GM21526 (cell line): Measurements from ENCODE around the gene UNC13A.

Experiments used
- ATAC-seq: cut with Tn5 transposase; IDR thresholded peaks from one replicate; pipeline ENCODE4 v1.9.1; 2021; ENCODE audit warnings: moderate library complexity; ENCODE audit not compliant: unreplicated experiment, low FRiP score

The UNC13A gene

GRCh38 chr19:17632577-17632976 is 55.6 kb downstream of the UNC13A start:
- no peak for ATAC-seq

DNA sequence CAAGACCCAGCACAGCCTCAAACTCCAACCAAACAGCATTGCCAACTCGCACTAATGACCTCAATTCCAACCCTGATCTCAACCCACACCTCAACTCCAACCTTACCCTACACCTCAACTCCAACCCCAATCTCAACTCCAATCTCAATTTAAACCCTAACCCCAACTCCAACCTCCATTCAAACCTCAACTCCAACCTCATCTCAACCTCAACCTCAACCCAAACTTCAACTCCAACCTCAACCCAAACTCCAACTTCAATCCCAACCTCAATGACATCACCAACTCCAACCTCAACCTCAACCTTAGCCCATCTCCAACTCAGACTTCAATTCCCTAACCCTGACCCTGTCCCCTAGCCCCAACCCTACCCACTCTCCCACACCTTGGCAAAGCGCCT is 58.4 kb downstream of the UNC13A start:
- ATAC-seq, result no peak

GRCh38 chr19:17627921-17628320 is 60.2 kb downstream of the UNC13A start:
- ATAC-seq, result no peak

- no peak for ATAC-seq
Observed at GRCh38 chr19:17627161-17627560, 61.0 kb downstream of the UNC13A start.

GRCh38 chr19:17626456-17627015 is 61.6 kb downstream of the UNC13A start:
- no peak for ATAC-seq

DNA sequence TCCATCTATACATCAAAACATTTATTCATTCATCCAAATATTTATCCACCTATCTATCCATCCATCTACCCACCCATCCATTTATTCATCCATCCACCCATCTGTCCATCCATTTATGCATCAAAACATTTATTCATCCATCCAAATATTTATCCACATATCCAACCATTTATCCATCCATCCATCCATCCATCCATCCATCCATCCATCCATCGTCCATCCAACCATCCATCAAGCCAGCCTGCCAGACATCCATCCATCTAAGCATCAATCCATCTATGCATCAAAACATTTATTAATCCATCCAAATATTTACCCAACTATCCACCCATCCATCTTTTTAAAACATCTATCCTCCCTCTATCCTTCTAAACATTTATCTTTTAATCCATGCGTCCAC is 62.2 kb downstream of the UNC13A start:
- ATAC-seq, result no peak

GRCh38 chr19:17625043-17625442 is 63.1 kb downstream of the UNC13A start:
- no peak for ATAC-seq

DNA sequence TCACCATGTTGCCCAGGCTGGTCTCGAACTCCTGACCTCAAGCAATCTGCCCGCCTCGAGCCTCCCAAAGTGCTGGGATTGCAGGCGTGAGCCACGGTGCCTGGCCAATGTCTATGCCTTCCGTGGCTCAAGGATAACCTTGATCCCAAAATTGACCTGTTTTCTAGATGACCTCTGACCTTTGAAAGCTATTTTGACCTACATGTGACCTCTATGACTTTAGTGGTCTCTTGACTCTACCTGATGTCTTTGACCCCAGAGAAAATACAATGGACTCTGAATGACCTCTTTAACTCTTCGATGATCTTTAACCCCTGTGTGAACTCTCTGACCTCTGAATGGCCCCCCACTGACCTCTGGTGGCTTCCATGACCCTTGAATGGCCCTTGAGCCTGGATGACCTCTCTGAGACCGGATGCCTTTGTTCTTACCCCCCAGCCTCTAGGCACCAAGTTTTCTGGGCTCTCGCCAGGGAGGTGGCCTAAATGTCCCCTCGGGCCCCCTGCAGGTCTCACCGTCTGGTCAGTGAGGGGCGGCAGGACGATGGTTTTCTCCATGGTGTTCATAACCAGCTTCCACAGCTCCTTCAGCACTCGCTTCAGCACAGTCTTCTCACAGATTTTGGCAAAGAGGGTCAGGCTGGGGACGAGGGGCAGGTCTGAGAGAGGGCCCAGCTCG is 63.7 kb downstream of the UNC13A start:
- ATAC-seq, result no peak

DNA sequence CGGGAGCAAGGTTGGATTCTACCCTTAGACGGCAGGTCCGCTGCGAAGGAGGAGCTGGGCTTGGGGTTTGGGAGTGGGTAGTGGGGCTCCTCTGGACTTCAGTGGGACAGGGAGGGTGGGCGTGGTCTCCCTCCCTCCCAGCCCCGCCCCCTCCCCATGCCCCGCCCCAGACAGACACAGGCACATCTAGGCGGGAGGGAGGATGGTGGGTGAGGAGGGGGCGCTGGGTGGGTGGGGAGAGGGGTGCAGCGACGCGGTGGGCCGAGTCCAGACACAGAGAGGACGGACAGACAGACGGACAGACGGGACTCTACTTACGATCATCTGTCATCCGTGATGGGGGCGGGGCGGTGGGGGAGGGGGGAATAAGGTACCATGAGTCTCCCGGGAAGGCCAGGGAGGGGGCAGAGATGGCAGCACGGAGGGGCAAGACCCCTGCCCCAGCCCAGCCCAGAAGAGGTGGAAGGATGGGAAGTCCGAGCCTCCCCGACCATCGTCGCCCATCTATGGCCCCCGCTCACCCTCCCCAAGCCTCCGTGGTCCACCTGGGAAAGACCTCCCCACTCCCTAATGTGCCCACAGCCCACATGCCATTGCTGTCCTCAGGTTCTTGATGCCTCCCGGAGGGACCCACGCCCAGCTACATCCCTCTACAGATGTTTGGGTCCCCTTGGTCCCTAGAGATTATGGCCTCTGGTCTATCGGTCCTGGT is 64.8 kb downstream of the UNC13A start:
- ATAC-seq, result no peak

GRCh38 chr19:17620696-17621095 is 67.5 kb downstream of the UNC13A start:
- ATAC-seq, result no peak

DNA sequence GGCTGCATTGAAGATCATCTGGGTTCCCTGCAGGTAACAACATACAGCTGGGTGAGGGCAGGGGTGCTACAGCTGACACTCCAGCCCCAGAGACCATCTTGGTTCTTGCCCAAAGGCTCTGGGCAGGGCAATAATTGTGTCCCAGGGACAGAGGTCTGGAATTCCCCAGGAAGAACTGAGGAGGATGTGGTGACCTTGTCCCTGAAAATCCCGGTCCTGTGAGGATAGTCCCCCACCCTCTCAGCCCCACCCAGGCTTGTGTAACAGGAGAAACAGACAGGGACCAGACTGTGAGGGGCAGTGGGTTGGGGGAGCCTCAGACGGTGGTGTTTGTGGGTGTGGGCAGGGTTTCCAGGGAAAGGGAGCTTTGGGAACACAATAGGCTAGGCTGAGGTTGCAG is 69.2 kb downstream of the UNC13A start:
- ATAC-seq, result no peak

DNA sequence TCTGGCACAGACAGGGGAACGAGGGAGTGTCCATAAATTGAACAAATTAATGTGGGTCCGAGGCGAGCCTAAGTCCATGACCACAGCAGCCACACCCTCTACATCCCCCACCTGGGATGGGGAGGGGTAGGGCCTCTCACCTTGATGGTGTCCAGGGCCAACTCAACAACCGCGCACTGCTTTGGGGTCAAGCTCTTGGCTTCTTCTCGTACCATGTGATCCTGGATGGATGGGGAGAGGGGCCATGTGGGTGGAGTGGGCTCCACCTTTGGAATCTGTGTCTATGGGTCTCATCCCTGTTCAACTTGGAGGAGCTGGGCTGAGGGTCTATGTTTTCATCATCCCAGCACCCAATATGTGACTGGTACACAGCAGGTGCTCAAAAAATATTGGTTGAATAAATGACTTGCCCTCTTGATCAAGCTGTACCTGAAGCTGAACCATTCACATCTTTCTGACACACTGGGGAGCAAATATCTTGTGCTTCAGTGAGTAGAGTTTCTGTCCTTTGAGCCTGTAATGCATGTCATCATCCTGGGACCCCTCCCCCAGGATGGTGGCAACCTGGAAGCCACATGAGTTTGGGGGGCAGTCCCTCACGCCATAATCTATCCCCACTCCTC is 69.8 kb downstream of the UNC13A start:
- no peak for ATAC-seq

DNA sequence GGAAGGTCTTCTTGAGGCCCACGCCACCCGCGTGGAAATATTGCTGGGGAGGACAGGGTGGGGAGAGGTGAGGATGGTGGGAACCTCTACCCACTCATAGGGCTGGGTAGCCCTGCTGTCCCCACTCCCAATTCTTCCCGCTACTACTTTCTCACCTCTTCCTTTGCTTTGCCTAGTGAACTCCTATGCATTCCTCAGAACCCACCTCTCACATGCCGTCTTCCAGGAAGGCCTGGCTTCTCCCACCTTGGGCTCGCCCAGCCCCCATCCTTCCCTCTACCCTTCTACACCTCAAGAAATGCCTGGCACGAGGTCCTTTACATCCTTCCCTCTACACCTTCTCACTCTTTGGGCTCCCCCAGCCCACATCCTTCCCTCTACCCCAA is 70.4 kb downstream of the UNC13A start:
- ATAC-seq, result no peak

DNA sequence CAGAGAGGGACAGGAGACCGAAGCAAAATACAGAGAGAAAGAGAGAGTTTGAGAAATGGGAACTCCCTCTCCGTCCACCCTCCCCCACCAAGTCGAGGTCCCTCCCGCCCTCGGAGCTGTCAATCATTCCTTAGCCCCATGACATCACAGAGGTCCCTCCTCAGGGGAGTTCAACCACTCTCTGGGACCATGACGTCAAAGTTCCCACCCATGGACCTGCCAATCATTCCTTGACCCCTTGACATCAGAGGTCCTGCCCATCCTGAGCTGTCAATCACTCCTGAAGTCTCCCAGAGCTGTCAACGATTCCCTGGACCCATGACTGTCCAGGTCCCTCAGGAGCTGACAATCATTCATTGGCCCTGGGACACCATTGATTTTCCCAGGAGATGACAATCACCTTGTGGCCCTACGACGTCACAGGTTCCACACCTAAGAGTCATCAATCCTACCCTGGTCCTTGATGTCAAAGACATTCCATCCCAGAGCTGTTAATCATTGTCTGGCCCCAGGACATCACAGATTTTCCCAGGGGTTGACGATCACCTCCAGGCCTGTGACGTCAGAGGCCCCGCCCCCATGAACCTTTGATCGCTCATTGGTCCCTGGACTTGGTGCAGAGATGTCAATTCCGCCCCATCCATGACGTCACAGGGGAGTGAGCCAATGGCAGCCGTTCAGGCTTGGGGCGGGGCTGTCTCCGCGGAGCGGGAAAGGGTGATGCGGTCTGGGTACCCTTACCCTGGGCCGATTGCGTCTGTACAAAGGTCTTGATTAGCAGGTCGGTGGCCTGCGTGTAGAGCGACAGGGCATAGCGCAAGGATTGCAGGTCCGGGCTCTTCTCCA is 71.0 kb downstream of the UNC13A start:
- no peak for ATAC-seq

- no peak for ATAC-seq
Observed at GRCh38 chr19:17616686-17616960, 71.5 kb downstream of the UNC13A start.

- ATAC-seq, result no peak
Observed at GRCh38 chr19:17615889-17616685, 72.1 kb downstream of the UNC13A start.

DNA sequence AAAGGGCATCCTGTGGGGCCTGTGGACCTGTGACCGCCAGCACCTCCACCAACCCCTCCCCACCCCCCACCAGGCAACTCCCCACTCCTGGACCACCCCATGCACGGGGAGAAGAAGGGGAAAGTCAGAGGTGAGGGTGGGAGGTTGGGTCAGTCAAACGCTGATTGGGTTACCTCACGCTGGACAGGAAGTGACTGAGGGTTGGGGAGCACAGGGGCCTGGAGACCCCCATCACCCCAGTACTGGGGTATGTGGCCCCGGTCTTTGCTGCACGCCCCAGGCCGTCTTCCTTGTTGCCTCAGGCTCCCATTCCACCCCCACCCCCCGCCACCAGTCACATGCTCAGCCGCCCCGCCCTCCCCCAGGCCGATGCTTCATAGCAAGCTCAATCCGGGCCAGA is 73.7 kb downstream of the UNC13A start:
- ATAC-seq, result no peak

GRCh38 chr19:17611462-17612244 is 76.5 kb downstream of the UNC13A start:
- no peak for ATAC-seq

DNA sequence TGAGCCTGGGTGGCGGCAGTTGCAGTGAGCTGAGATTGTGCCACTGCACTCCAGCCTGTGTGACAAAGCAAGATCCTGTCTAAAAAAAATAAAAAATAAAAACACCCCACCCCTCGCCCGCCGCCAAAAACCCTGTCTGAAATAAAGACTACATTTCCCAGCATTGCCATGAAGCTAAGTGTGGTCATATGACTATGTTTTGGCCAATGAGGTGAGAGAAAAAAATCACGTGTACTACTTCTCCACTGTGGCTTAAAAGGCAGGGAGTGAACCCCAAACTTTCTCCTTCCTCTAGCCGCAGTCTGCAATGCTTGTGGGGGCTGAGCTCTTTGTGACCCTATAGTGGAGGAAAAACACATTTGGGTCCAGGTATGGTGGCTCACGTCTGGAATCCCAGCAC is 77.8 kb downstream of the UNC13A start:
- no peak for ATAC-seq
